ENCODE data around the gene INMT. TPM values are rescaled to one million over a fixed set of nuclear protein-coding genes. Genes with fewer than 3 reads are reported as not detected.

INMT gene
- total RNA-seq, 2 donors from 2014 or later: 30.4 to 48.1 TPM

DNA sequence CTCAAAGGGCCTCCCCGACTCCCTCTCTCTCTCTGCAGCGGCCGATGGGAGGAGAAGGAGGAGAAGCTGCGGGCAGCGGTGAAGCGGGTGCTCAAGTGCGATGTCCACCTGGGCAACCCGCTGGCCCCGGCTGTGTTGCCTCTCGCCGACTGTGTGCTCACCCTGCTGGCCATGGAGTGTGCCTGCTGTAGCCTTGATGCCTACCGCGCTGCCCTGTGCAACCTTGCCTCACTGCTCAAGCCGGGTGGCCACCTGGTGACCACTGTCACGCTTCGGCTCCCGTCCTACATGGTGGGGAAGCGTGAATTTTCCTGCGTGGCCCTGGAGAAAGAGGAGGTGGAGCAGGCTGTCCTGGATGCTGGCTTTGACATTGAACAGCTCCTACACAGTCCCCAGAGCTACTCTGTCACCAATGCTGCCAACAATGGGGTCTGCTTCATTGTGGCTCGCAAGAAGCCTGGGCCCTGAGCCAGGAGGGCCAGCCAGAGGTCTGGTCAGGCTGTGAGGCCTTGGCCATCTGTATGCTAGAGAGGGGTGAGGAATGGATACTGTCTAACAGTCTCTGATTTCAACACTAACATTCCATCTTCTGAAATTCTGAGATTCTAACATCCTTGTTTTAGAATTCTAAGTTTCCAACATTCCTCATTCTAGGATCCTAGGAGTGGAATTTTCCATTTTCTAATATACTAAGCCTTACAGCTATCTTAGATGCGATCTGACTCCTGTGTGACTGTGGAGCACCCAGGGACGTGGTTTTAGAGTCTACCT is 3.6 kb downstream of the INMT start:
- H3K4me1 ChIP-seq: peaks cover 8% of the 10 kb centered on the region

DNA sequence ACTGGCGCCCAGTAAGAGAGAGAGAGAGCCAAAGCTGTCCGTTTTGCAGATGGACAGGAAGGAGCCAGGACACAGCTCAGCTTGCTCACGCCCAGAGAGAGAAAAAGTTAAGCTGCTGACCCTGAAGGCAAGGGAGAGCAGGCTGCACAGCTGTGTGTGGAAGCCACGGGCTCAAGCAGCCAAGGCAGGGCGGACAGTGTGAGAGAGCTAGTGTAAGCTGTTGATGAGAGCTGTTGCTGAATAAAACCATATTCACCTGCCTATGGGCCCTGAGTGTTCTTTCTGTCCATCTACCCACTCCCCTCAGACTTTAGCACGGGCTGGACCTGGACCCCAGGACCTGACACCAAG is 5.4 kb downstream of the INMT start:
- Histone ChIP-seq H3K9me3 (no peaks in the 10 kb centered on the region), H3K36me3 (replicated peaks in 1 of 2; ENCODE audit: insufficient read depth in 1 of 2, low read depth in 2 of 2) (no peaks in the 10 kb centered on the region), H3K4me3 (no peak overlapping the region), H3K4me1 (peaks cover 8% of the 10 kb centered on the region), H3K27me3 (no peaks in the 10 kb centered on the region), H3K27ac (no peak overlapping the region)
- no peak for DNase-seq
- no peak for TF ChIP-seq POLR2A (IDR thresholded peaks at IDR 0.05)
- TF ChIP-seq, protein P1, sequence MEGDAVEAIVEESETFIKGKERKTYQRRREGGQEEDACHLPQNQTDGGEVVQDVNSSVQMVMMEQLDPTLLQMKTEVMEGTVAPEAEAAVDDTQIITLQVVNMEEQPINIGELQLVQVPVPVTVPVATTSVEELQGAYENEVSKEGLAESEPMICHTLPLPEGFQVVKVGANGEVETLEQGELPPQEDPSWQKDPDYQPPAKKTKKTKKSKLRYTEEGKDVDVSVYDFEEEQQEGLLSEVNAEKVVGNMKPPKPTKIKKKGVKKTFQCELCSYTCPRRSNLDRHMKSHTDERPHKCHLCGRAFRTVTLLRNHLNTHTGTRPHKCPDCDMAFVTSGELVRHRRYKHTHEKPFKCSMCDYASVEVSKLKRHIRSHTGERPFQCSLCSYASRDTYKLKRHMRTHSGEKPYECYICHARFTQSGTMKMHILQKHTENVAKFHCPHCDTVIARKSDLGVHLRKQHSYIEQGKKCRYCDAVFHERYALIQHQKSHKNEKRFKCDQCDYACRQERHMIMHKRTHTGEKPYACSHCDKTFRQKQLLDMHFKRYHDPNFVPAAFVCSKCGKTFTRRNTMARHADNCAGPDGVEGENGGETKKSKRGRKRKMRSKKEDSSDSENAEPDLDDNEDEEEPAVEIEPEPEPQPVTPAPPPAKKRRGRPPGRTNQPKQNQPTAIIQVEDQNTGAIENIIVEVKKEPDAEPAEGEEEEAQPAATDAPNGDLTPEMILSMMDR (IDR thresholded peaks at IDR 0.05): no peak
- intact Hi-C loops (cut with DNase I): no loop called here
- WGBS, 2 donors: 77 to 83% methylated on average over 6 of the region's 6 CpGs
- ATAC-seq: no peak

More for the DNA sequence above, 3.6 kb downstream of the INMT start:
- Histone ChIP-seq H3K27ac (peak overlapping the region in 2 of 4 donors; percentile 4 to 14), H3K36me3 (replicated peaks in 1 of 2; ENCODE audit: insufficient read depth in 1 of 2, low read depth in 2 of 2) (no peaks in the 10 kb centered on the region), H3K9me3 (no peaks in the 10 kb centered on the region), H3K4me3 (no peak overlapping the region), H3K27me3 (no peaks in the 10 kb centered on the region)
- intact Hi-C loops (cut with DNase I): no loop called here
- peak; percentile 28 for ATAC-seq
- peak in 3 of 4 donors; percentile 49 to 63 (median 56) for DNase-seq
- TF ChIP-seq, protein P1 (IDR thresholded peaks at IDR 0.05): no peak
- TF ChIP-seq POLR2A (IDR thresholded peaks at IDR 0.05): no peak
- WGBS, 2 donors: 84 to 86% methylated on average over 18 to 22 of the region's 22 CpGs

DNA sequence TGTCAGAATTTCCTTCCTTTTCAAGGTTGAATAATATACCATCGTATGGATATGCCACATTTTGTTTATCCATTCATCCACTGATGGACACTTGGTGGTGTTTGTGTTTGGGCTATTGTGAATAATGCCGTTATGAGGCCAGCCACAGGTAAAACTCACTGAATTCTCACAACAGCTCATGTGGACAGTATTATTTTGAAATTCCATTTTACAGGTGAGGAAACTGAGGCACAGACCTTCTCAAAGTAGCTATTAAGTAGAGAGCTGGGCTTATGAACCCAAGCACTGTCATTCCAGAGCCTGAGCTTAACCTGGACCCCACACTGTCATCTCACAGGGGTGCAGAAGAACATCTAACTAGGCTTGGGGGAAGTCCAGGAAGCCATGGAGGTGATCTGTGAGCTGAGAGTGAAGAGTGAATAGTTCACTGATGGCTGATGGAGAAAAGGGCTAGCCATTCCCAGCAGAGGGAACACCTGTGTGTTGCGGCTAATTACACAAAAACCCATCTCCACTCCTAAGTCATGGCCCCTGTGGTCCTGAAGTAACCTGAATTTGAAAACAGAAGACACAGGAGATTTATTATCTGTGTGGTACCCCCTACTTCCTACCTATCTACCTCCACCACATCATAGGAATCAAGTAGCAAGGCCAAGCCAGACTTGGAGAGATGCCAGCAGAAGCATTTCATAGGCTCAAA is 8.7 kb downstream of the INMT start:
- H3K4me1 ChIP-seq: peaks cover 18% of the 10 kb centered on the region
- ATAC-seq (no peak), DNase-seq (peak in 2 of 4 donors; percentile 33 to 42)
- H3K9me3 ChIP-seq: no peaks in the 10 kb centered on the region
- H3K4me3 ChIP-seq: no peak overlapping the region
- intact Hi-C loops (cut with DNase I): no loop called here
- no peaks in the 10 kb centered on the region for H3K36me3 ChIP-seq (replicated peaks in 1 of 2; ENCODE audit: insufficient read depth in 1 of 2, low read depth in 2 of 2)
- H3K27ac ChIP-seq: no peak overlapping the region
- no peaks in the 10 kb centered on the region for H3K27me3 ChIP-seq
- TF ChIP-seq, protein P1 (IDR thresholded peaks at IDR 0.05): no peak
- no peak for TF ChIP-seq POLR2A (IDR thresholded peaks at IDR 0.05)
- 87 to 94% methylated on average over 3 of the region's 3 CpGs for WGBS, 2 donors

DNA sequence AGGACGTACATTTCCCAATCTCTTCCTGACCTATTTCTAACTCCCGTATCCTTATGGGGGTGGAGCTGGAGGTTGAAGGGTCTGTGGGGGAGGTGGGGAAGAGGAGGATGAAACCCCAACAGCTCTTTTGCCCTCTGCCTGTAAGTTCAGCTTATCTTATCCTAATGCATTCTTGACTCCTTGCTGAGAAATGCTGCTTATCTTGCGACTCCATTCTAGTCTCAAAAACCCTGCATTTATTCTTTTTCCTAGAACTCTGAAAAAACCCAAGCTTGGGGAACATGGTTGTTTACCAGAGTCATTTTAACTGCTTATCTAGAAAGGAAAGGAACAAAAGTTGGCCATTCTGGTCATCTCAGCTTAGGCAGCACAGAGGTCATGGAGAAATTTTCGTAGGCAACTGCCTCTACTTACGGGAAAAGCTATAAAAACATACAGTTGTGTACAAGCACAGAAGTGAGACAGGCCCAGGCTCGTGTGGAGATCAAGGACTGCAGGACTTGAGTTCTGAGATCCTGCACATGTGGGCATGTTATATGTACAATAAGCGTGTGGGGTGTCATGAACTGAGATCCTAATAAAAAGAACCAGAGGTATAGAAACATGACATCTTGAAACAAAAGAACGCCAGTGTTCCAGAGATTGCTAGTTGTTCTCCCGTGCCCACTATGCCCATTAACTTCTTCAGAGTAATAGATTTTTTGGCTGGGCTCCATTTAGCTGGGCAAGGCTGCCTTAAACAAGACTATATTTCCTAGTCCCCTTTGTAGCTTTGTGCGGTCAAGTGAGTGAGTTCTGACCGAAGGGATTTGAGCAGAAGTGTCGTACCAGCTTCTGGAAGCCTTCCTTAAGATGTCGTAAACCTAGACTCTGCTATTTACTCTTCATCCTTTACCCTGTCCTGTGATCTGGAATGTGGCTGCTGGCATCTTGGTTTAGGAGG is 9.6 kb downstream of the INMT start:
- no peak overlapping the region for H3K27ac ChIP-seq
- no peak for ATAC-seq
- WGBS, 2 donors: 68 to 74% methylated on average over 13 of the region's 13 CpGs

More for the DNA sequence above, 9.6 kb downstream of the INMT start:
- H3K4me3 ChIP-seq: no peak overlapping the region
- no peak for DNase-seq
- peaks cover 21% of the 10 kb centered on the region for H3K4me1 ChIP-seq
- no peaks in the 10 kb centered on the region for H3K27me3 ChIP-seq
- intact Hi-C loops (cut with DNase I): no loop called here
- no peaks in the 10 kb centered on the region for H3K36me3 ChIP-seq (replicated peaks in 1 of 2; ENCODE audit: insufficient read depth in 1 of 2, low read depth in 2 of 2)
- TF ChIP-seq POLR2A (IDR thresholded peaks at IDR 0.05): no peak
- TF ChIP-seq, protein P1 (IDR thresholded peaks at IDR 0.05): no peak
- no peaks in the 10 kb centered on the region for H3K9me3 ChIP-seq

Measured in body of pancreas (tissue), 4 donors.